Renal cortex interstitium (tissue), 11 donors: Measurements from ENCODE around the gene OPN4. TPM values are rescaled to one million over a fixed set of nuclear protein-coding genes. Genes with fewer than 3 reads are reported as not detected.
A peak's percentile ranks its signal among the peaks of the same experiment; 100 is the strongest.

Source experiments
- DNase-seq, 11 donors: peaks; one replicate each; pipeline ENCODE4 v3.0.0-alpha.2; 2013; ENCODE audit warnings: low read depth in 9 of 11, low spot score in 4 of 11; ENCODE audit errors: extremely low read depth in 1 of 11
- polyA plus RNA-seq, 3 donors: library from polyadenylated mRNA; unstranded; fragments of 120-200 nt; gene quantifications; one replicate each; pipeline ENCODE4 v1.2.1, GENCODE V29; 2013; ENCODE audit not compliant: insufficient read length in 3 of 3

OPN4 gene
- polyA plus RNA-seq, 3 donors = not detected

DNA sequence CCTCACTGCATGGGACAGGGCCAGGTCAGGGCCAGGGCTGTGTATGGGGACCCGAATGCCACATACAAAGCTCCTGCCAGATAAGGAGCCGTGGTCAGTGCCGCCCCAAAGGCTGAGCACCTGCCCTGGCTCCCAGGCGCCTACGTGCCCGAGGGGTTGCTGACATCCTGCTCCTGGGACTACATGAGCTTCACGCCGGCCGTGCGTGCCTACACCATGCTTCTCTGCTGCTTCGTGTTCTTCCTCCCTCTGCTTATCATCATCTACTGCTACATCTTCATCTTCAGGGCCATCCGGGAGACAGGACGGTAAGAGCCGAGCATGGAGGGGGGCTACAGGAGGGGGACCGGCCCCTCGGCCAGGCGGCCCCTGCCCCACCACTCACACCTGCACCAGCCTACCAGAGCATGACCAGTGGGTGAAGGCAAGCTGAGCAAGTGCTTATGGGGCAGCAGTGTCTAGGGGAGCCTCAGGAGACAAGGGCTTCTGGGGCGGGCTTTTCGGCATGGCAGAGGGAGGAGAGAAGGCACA is 4.9 kb downstream of the OPN4 start:
- DNase-seq = no peak

DNA sequence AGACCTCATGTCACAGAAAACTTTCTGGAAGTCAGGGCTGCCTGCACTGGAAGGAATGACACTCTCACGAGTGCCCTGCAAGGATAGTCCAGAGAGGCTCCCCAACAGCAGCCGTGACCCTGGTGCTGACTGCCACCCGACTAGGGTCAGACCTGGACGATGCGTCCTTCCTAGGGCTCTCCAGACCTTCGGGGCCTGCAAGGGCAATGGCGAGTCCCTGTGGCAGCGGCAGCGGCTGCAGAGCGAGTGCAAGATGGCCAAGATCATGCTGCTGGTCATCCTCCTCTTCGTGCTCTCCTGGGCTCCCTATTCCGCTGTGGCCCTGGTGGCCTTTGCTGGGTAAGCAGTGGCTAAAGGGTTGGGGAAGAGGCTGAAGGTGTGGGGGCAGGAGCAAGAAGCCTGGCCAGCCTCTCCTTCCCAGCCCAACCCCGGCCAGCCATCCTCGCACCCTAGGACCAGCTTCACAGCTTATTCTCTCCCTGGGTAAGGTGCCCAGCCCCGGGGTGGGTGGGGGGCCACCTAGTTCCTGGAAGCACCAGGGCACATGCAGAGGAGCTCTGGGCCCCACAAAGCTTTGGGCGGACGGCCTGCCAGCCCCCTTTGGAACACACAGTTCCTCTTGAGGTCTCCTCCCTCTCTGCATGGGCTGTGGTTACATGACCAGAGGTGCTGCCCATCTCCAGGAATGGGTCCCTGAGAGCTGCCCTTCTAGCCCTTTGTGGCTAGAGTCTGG is 5.5 kb downstream of the OPN4 start:
- DNase-seq = no peak

DNA sequence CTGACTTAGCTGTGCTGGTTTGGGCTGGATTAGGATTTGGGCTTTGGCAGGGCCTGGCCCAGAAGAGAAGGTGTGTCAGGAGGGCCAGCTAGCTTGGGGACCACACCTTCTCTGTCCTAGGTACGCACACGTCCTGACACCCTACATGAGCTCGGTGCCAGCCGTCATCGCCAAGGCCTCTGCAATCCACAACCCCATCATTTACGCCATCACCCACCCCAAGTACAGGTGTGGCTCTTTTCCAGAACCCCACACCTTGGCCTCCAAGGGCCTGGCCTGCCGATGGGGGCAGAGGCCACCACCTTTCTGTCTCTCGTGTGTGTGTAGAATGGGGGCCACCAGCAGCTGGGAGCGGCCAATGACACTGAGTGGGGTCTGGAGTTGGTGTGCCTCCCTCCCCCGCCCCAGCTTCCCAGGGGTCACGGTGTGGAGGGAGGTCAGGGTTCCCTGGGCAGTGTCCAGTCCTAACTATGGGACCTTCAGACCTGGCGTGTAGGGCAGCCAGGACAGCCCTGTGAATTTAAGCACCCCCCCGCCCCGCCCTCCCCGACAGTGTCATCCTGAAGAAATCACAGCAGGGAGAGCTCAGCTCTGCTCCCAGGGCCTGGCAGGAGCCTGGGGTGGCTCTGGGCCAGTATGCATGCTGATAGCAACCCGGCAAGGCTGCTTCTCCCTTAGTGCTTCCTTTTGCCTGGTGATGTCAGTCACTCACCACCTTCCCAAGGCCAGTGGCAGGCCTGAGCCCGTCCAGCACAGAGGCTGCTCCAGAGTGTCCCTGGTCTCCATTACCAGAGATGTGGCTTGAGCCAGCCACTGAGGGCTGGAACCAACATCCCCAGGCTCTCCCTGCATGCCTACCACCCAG is 7.0 kb downstream of the OPN4 start:
- DNase-seq = no peak

DNA sequence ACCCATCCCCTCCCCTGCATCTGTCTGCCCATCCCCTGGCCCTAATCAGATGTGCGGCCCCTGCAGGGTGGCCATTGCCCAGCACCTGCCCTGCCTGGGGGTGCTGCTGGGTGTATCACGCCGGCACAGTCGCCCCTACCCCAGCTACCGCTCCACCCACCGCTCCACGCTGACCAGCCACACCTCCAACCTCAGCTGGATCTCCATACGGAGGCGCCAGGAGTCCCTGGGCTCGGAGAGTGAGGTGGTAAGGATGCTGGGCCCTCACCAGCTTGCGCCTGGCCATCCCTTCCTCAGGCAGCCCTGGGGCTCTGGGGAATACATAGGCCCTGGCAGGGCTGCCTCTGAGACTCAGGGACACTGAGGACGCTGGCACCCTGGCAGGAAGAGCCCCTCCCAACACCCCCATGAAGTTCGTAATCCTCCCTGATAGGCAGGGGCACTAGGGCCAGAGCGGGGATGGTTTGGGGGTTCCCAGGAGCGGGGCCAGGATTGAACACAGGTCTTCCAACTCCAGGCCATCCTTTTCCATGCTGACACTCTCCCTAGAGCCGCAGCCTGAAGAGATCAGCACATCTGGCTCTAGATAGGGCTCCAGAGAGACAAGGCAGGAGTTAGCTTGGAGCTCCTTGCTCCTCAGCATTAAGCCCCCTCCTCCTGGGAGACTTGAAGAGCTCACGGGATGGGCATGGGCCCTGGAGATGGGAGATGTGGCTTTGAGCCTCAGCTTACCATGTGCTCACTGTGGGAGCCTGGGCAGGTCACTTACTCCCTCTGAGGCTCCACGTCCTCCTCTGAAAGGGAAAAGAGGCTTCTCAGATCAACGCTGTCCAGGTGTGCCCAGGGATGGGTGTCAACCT is 8.1 kb downstream of the OPN4 start:
- no peak for DNase-seq

DNA sequence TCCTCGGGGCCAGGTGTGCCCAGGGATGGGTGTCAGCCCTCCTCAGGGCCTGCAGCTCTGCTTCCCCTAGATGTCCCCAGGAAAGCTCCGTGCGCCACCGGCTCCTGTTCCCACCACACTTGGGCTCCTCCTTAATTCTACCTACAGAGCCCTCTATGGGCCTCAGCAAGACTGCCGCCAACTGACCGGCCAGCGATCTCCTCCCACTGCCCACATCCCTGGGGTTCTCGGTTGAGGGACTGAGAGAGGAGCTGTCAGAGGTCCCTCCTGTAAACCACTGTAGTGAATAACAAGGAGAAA is 8.6 kb downstream of the OPN4 start:
- no peak for DNase-seq

DNA sequence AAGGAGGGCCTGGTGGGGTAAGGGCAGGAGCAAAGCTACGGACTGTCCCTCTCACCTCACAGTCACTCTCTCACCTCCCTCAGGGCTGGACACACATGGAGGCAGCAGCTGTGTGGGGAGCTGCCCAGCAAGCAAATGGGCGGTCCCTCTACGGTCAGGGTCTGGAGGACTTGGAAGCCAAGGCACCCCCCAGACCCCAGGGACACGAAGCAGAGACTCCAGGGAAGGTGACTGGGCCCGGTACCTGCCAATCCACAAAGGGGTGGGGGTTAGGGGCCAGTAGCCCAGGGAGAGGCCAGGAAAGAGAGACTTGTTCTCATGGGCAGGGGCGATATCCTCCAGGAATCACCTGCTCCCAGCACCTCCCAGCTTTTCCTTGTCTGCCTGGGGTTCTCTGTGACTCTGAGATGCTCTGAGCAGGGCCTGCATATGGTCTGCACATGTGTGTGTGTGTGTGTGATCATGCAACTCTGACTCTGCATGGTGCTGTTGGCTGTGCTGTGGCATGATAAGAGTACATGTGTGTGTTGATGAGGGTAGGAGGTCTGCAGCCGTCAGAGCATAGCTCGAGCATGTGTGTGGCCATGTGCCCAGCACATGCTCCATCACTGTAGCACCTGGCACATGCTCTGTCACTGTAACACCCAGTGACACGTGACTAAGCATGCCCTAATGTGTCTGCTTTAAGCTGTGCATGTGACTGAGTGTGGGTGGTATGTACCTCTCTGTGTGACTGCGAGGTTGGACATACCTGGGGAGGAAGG is 9.4 kb downstream of the OPN4 start:
- no peak for DNase-seq

DNA sequence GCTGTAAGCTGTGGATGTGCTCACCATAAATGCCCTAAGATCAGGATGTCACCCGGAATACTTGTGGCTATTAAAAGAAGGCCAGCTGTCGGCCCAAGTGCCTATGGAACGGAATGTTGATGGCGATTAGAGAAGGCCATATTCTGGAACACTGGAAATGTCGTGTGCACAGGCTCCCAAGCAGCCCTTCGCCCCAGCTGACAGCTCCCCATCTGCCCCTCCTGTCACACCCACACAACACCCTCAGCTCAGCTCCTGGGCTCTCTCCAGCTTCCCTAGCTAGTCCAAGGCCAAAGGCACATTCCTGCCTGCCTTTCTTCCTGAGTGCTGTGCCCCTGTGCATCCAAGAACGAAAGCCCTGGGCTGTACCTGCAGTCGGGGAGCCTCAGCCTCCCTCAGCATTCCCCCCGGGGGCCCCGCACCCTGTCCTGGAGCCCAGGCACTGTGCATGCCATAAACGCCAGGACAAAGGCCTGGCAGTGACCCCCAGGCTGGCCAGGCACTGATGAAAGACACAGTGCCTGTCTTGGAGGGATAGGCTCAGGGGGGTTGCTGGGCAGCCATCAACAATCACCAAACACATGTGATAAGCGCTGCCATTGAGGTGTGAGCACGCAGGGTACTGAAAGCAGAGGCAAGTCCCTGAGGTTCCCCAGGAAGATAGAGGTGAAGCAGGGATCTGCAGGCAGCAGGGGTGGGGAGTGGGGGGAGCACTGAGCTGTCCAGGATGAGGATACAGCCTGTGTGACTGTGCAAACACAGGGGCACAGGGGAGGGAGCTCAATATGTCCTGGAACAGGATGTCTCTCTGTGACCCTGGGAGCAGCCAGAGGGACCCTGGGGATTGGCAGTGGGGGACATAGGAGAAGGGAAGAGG is 10.2 kb downstream of the OPN4 start:
- no peak for DNase-seq

DNA sequence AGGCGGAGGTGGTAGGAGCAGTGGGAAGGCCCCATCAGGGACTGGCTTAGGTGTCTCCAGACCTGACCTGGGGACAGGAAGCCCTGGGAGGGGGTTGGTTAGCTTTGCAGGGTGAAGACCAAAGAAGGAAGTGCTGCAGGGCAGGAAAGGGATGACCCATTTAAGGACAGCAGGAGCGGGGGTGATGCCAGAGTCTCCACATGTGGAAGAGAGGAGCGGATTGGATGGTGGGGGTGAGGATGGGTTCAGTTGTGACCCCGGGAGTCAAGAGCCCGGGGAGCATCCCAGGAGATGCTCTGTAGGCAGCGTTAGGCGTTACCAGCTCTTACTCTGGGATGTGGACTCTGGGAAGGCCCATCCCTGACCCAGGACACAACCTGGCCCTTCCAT is 10.9 kb downstream of the OPN4 start:
- no peak for DNase-seq

DNA sequence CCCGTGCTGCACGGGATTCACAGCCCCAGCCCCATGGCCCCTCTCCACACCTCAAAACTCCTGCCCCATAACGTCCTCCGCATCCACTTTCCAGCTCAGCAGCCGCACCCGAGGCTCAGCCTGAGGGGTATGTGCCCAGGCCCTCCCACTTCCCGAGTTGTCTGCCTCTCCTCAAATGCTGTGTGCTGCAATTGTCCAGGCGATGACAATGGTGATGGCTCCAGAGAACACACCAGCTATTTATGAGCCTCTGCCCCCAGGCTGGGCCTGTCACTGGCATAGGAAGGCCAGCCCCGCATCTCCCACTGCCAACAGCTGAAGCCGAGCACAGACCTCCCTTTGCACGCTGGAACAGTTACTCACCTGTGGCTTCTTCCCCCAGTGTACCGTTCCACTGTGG is 11.5 kb downstream of the OPN4 start:
- DNase-seq = no peak

DNA sequence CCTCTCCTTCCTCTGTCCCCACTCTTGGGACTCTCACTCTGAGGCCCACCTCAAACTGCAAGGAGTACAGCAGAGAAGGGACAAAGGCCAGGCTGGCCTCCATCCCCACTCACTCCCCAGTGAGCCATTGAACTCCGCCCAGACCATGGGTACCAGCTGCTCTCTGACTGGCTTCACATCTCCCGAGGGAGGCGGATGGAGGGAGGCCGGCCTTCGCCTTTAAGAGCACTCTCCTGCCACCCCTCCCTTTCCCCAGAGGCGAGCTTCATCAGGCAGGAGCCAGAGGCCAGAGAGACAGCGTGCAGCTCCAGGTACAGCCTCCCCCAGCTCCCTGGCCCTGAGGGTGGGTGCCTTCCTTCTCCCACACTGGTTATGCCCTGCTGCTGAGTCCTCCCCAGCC is 12.2 kb downstream of the OPN4 start:
- no peak for DNase-seq

DNA sequence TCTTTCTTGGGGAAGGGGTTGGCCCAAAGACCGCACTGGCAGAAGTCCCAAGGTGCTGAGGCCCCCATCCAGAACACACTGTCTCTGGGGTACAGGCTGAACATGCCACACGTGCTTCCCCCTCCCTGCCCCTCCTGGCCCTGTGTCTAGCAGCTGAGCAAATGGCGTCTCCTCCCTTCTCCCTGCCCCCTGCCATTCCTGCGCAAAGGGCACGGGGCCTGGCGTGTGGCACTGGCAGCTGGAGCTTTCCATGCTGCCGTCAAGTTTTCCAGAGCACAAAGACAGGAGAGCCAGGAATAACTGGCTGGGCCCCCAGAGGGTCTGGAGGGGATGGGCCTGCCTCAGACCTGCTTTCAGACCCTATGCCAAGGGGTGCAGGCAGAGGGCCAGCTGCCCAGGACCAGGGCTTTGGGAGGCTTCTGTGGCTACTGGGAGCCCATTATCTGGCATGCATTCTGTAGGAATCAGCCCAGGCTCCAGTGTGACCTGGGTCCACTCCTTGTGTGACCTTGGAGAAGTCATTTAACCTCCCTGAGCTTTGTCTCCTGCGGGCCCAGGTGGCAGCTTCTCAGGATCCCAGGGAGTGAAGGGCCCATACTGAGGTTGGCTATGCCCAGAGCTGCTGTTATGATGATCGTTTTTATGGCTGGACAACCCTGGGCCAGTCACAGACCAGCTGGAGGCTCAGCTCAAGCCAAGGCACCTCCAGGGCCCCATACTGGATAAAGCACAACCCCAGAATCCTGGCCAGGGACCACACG is 13.3 kb downstream of the OPN4 start:
- no peak for DNase-seq

DNA sequence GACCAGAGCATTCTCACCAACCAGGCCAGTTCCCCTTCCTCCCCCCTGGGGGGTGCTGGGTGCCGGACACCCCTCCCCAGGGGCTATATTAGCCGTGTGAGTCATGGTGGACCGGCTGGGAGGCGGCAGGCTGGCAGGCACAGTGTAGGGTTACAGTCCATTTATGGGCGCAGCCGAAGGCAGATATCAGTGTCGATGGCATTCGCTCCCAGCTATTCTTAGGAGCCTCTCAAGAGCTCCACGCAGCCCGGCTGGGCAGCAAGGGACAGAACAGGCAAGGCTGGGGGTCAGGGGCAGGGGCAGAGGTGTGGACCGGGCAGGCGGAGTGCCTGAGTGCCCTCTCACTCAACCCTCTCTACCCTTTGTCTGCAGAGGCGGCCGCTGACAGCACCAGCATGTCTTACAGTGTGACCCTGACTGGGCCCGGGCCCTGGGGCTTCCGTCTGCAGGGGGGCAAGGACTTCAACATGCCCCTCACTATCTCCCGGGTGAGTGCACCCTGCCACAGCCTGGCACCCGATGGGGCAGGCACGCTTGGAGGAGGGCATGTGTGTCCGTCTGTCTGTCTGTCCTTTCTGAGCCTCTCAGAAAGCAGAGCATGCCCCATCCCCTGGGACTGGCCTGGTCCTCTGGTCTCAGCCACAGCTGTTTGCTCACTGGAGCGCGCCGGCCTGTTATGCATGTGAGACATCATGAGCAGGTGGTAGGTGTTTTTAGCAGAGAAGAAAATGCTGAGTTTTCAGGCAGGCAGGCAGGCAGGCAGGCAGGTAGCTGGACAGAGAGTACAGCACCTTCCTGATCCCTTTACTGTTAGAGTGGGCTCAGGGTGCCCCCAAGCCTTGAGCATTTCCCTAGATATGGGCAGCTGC is 14.2 kb downstream of the OPN4 start, which contains the start of gene LDB3:
LDB3 (plus strand) TSS at position 215 of the 869 bp plus-strand sequence; CDS start at position 396, 181 bp downstream.
- peak in 1 of 11 donors; percentile 20 for DNase-seq

DNA sequence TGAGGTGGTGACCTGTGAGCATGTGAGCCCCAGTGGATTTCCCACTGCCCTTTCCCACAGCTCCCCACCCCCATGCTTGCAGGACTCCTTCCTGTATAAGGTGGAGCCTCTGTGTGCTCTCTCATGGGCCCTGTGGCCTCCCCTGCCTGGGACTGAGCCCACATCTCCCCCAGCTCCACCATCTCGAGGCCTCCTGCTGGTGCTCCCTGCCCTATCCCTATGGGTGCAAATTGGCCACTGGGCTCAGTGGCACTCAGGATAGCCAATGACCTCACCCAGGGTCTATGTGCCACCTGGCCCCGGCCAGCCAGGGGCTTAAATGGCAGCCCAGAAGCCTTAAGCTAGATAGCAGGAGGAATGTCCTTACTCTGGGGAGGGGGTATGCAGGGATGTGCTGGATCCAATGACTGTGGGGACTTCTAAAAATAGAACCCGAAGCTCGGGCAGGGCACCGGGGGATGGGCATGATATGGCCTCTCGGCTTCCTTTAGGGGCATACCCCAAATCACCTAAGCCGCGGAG is 16.0 kb downstream of the OPN4 start:
- no peak for DNase-seq

DNA sequence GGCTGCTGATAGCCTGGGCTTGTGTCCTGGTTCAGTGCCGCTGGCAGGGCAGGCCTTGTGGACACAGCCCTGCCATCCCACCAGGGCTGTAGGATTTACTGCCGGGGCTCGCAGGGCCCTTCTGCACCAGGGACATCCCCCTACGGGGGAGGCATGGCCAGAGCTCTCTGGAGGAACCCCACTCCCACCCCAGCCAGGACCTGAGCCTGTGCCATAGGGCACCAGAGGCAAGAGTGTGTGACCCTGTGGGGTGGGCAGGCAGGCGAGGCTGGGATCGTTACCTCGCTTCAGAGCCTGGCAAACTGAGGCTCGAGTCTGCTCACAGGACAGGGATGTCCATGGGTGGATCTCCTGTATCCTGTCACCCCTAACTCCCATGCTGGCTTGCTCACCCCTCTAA is 16.5 kb downstream of the OPN4 start:
- no peak for DNase-seq

DNA sequence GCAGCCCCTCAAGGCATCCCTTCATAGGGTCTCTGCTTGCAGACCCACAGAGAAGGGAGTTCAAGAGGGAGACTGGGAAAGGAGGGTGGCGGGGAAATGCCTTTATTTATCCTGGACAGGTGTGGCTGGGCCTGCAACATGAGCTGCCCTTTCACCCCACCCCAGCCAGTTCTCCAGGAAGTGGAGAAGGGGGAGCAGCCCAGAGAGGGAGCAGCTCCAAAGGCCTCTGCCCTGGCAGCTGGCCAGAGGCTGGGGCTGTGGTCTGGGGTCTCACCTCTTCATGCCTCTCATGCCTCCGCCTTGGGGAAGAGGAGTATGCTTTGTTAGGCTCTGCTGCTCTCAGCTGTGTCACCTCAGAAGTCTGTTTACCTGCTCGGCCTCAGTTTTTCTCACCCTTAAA is 17.1 kb downstream of the OPN4 start:
- no peak for DNase-seq
